HTR-8/SVneo (cell line): ENCODE data around the gene DUSP8.
"Not testable (repeated sequence)": the region's sequence is repeated elsewhere in the genome, so short reads cannot be mapped to it uniquely, and the experiment has no call there.

Experiments
- DNase-seq: peaks from one replicate; pipeline ENCODE4 v3.0.0; 2011; ENCODE audit warnings: low spot score, mixed read lengths; ENCODE audit not compliant: insufficient read length
- FAIRE-seq: peaks from 2 replicates; lab custom pipeline; 2011; peaks lifted over from hg19 to GRCh38; lab: Jason Lieb, UNC

The DUSP8 gene

GRCh38 chr11:1572197-1573076, at the start of gene DUSP8:
Gene DUSP8 (minus strand): TSS chr11:1572271. CDS start chr11:1565826, 6,445 bp downstream.
- DNase-seq (peak; percentile 90), FAIRE-seq (peak; percentile 71)

- no peak for DNase-seq
- peak; percentile 66 for FAIRE-seq
These were observed 47.4 kb upstream of the DUSP8 start for GRCh38 chr11:1619449-1619848.

GRCh38 chr11:1618231-1618630, 46.2 kb upstream of the DUSP8 start:
- no peak for DNase-seq
- FAIRE-seq, result no peak

GRCh38 chr11:1608363-1608762, 36.3 kb upstream of the DUSP8 start, which contains the start of gene KRTAP5-3:
Gene KRTAP5-3 (minus strand): TSS chr11:1608463. CDS start chr11:1608385, 78 bp downstream.
- no peak for FAIRE-seq
- DNase-seq, result no peak

- not testable (repeated sequence) for FAIRE-seq, DNase-seq
These were observed 35.8 kb upstream of the DUSP8 start for GRCh38 chr11:1607901-1608300.

- DNase-seq, FAIRE-seq: not testable (repeated sequence)
These were observed 35.2 kb upstream of the DUSP8 start for GRCh38 chr11:1607156-1607845.

- not testable (repeated sequence) for DNase-seq, FAIRE-seq
These were observed 33.9 kb upstream of the DUSP8 start for GRCh38 chr11:1605923-1606322.

GRCh38 chr11:1604711-1605110, 32.6 kb upstream of the DUSP8 start:
- DNase-seq, result no peak
- FAIRE-seq, result no peak

GRCh38 chr11:1604181-1604580, 32.1 kb upstream of the DUSP8 start:
- no peak for FAIRE-seq

GRCh38 chr11:1603629-1604028, 31.6 kb upstream of the DUSP8 start:
- FAIRE-seq (peak; percentile 79), DNase-seq (no peak)

More at GRCh38 chr11:1604181-1604580, 32.1 kb upstream of the DUSP8 start:
- DNase-seq, result no peak

GRCh38 chr11:1601663-1602062, 29.6 kb upstream of the DUSP8 start:
- FAIRE-seq, result peak; percentile 83
- not testable (repeated sequence) for DNase-seq

- FAIRE-seq, result no peak
- DNase-seq, result no peak
These were observed 28.6 kb upstream of the DUSP8 start for GRCh38 chr11:1600626-1601025.

GRCh38 chr11:1598816-1599215, 26.7 kb upstream of the DUSP8 start:
- DNase-seq (no peak), FAIRE-seq (no peak)

GRCh38 chr11:1598406-1598805, 26.3 kb upstream of the DUSP8 start:
- not testable (repeated sequence) for FAIRE-seq

GRCh38 chr11:1597994-1598380, 25.9 kb upstream of the DUSP8 start, which contains the start of gene KRTAP5-2:
Gene KRTAP5-2 (minus strand): TSS chr11:1598294. CDS start chr11:1598250, 44 bp downstream.
- DNase-seq (no peak), FAIRE-seq (no peak)

More at GRCh38 chr11:1598406-1598805, 26.3 kb upstream of the DUSP8 start:
- DNase-seq, result not testable (repeated sequence)

GRCh38 chr11:1597331-1597993, 25.4 kb upstream of the DUSP8 start:
- no peak for DNase-seq
- FAIRE-seq, result no peak

- FAIRE-seq, DNase-seq: not testable (repeated sequence)
These were observed 24.6 kb upstream of the DUSP8 start for GRCh38 chr11:1596576-1597121.

- not testable (repeated sequence) for FAIRE-seq, DNase-seq
These were observed 24.0 kb upstream of the DUSP8 start for GRCh38 chr11:1595994-1596575.

- FAIRE-seq (no peak), DNase-seq (no peak)
These were observed 20.6 kb upstream of the DUSP8 start for GRCh38 chr11:1592628-1593027.

GRCh38 chr11:1589996-1590395, 17.9 kb upstream of the DUSP8 start:
- FAIRE-seq (no peak), DNase-seq (no peak)
